Endothelial cell of umbilical vein (primary cell): ENCODE measurements around the gene TNFRSF8.
"Not testable (repeated sequence)": the region's sequence is repeated elsewhere in the genome, so short reads cannot be mapped to it uniquely, and the experiment has no call there.

Source experiments
- POLR2A ChIP-seq: IDR thresholded peaks from 2 replicates; pipeline ENCODE4 v1.6.1; 2012; ENCODE audit warnings: low read depth, mild to moderate bottlenecking, control low read depth, low read length
- TF ChIP-seq, protein P1 (sequence below): IDR thresholded peaks from 2 replicates; pipeline ENCODE4 v1.6.1; 2011; ENCODE audit not compliant: insufficient read depth, insufficient read length
- TF ChIP-seq, protein P2 (sequence below), 2 donors: IDR thresholded peaks; 1 replicate in 1 of 2; 2 replicates in 1 of 2; pipeline ENCODE4 v1.5.1; 2011; ENCODE audit warnings: low read length in 2 of 2, mild to moderate bottlenecking in 2 of 2, moderate library complexity in 2 of 2, control low read depth in 1 of 2, inconsistent platforms in 1 of 2, low read depth in 1 of 2; ENCODE audit not compliant: insufficient read depth in 1 of 2; ENCODE audit errors: extremely low read depth in 1 of 2

DNA sequence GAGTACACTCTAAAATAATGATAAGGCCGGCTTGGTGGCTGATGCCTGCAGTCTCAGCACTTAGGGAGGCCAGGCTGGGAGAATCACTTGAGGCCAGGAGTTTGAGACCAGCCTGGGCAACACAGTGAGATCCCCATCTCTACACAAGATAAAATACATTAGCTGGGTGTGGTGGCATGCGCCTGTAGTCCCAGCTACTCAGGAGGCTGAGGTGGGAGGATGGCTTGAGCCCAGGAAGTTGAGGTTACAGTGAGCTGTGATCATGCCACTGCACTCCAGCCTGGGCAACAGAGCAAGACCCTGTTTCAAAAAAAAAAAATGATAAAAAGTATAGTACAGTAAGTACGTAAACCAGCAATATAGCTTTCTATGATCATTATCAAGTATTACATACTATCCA lies 38.0 kb downstream of the TNFRSF8 start:
- TF ChIP-seq, protein P1, sequence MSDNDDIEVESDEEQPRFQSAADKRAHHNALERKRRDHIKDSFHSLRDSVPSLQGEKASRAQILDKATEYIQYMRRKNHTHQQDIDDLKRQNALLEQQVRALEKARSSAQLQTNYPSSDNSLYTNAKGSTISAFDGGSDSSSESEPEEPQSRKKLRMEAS = not testable (repeated sequence)
- TF ChIP-seq, protein P2, sequence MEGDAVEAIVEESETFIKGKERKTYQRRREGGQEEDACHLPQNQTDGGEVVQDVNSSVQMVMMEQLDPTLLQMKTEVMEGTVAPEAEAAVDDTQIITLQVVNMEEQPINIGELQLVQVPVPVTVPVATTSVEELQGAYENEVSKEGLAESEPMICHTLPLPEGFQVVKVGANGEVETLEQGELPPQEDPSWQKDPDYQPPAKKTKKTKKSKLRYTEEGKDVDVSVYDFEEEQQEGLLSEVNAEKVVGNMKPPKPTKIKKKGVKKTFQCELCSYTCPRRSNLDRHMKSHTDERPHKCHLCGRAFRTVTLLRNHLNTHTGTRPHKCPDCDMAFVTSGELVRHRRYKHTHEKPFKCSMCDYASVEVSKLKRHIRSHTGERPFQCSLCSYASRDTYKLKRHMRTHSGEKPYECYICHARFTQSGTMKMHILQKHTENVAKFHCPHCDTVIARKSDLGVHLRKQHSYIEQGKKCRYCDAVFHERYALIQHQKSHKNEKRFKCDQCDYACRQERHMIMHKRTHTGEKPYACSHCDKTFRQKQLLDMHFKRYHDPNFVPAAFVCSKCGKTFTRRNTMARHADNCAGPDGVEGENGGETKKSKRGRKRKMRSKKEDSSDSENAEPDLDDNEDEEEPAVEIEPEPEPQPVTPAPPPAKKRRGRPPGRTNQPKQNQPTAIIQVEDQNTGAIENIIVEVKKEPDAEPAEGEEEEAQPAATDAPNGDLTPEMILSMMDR (IDR thresholded peaks at IDR 0.05; ENCODE audit: extremely low read depth in 1 of 2, insufficient read depth in 1 of 2, low read depth in 1 of 2, low read length in 2 of 2) = not testable (repeated sequence)
- TF ChIP-seq POLR2A = not testable (repeated sequence)
